ENCODE measurements around the gene C1QTNF6. TPM values are rescaled to one million over a fixed set of nuclear protein-coding genes. Genes with fewer than 3 reads are reported as not detected.

The C1QTNF6 gene
- total and polyA plus RNA-seq, 2 donors (not counting 3 experiments of a cell fraction or from before 2014, with no cell fraction given): 20.2 to 27.6 TPM

GRCh38 chr22:37179126-37179470 is 8.9 kb downstream of the C1QTNF6 start:
- Histone ChIP-seq H3K79me2 (ENCODE audit: control insufficient read depth, insufficient read depth, low read length) (no peaks in the 10 kb centered on the region), H3K27me3 (ENCODE audit: control insufficient read depth in 2 of 2, insufficient read depth in 2 of 2, low read length in 2 of 2) (no peaks in the 10 kb centered on the region), H2AFZ (ENCODE audit: low read depth, low read length) (no peak overlapping the region), H3K4me1 (ENCODE audit: control insufficient read depth, extremely low read depth, insufficient read depth, low read length) (peaks cover 30% of the 10 kb centered on the region), H3K27ac (ENCODE audit: insufficient read depth, low read depth, low read length) (no peak overlapping the region), H3K4me2 (ENCODE audit: insufficient read depth, low read length) (no peak overlapping the region), H3K9ac (replicated peaks; ENCODE audit: extremely low read depth, insufficient read depth, low read length) (no peak overlapping the region), H3K36me3 (ENCODE audit: control insufficient read depth in 2 of 2, extremely low read depth in 1 of 2, insufficient read depth in 2 of 2, low read length in 2 of 2) (no peaks in the 10 kb centered on the region), H4K20me1 (replicated peaks; ENCODE audit: control insufficient read depth, extremely low read depth, insufficient read depth, low read length) (no peaks in the 10 kb centered on the region), H3K4me3 (replicated peaks in 1 of 3; ENCODE audit: insufficient read depth in 1 of 3, low read depth in 1 of 3, low read length in 3 of 3) (no peak overlapping the region), H3K9me1 (replicated peaks; ENCODE audit: control insufficient read depth, extremely low read depth, insufficient read depth, low read length) (no peaks in the 10 kb centered on the region), H3K9me3 (replicated peaks; ENCODE audit: control insufficient read depth, insufficient read depth, low read length) (no peaks in the 10 kb centered on the region)
- DNase-seq (ENCODE audit: low read depth, low spot score): no peak
- POLR2A ChIA-PET: no interaction called here
- intact Hi-C loops (cut with micrococcal nuclease) (no loop called here), dilution Hi-C loops (cut with MboI; ENCODE audit: extremely low pct_ligation_motif_present, low sequenced_read_pairs) (no loop called here)
- no peak for FAIRE-seq
- no TSS peak for BruUV-seq (replicated peaks)
- no peak for TF ChIP-seq EZH2 (IDR thresholded peaks at IDR 0.05; ENCODE audit: borderline replicate concordance, low read depth, low read length, severe bottlenecking)
- TF ChIP-seq POLR2AphosphoS5 (IDR thresholded peaks at IDR 0.05; ENCODE audit: insufficient read depth, low read depth, low read length): no peak
- no peak for TF ChIP-seq POLR2A (IDR thresholded peaks at IDR 0.05; ENCODE audit: low read depth, low read length)
- TF ChIP-seq MAX (IDR thresholded peaks at IDR 0.05; ENCODE audit: insufficient read depth, insufficient read length): no peak
- TF ChIP-seq GATA2 (IDR thresholded peaks at IDR 0.05; ENCODE audit: insufficient read depth, insufficient read length, low read depth, low read length): no peak
- TF ChIP-seq FOS (IDR thresholded peaks at IDR 0.05; ENCODE audit: borderline replicate concordance, insufficient read depth, low read length): no peak
- no peak for TF ChIP-seq JUN (IDR thresholded peaks at IDR 0.05; ENCODE audit: borderline replicate concordance, insufficient read depth, insufficient read length, low read depth)
- TF ChIP-seq MYC (IDR thresholded peaks at IDR 0.05; ENCODE audit: low read depth, low read length): no peak
- TF ChIP-seq CTCF (IDR thresholded peaks at IDR 0.05; ENCODE audit: extremely low read depth in 1 of 2, insufficient read depth in 1 of 2, low read depth in 1 of 2, low read length in 2 of 2): no peak
- CTCF ChIA-PET: interaction anchor here (3.1 to 5.5 kb wide), 2 partner anchors 10 to 19 kb away, joined by 7 to 54 read pairs; no protein-coding TSS in a partner anchor

Measured in endothelial cell of umbilical vein (primary cell).